SU-DHL-6 (cell line): ENCODE data around the gene CAPN14.

Experiments used
- H2AFZ ChIP-seq: fragments of 200-600 bp; sonication (generic); 2 replicates; pipeline ENCODE4 v1.6.1; 2014; ENCODE audit warnings: low read depth, mild to moderate bottlenecking, moderate library complexity, mixed read lengths, antibody characterized with exemption, low read length; ENCODE audit not compliant: severe bottlenecking
- H3F3A ChIP-seq: fragments of 200-600 bp; shearing (Covaris generic); 2 replicates; pipeline ENCODE4 v1.6.0; 2016; ENCODE audit warnings: antibody characterized with exemption, mild to moderate bottlenecking; ENCODE audit not compliant: insufficient read depth
- H3K27ac ChIP-seq: fragments of 200-600 bp; sonication (generic); 2 replicates; pipeline ENCODE4 v1.5.1; 2016; ENCODE audit warnings: low read depth, mild to moderate bottlenecking, low read length, moderate library complexity, mixed read lengths
- H3K27me3 ChIP-seq: fragments of 200-600 bp; sonication (generic), shearing (Covaris generic); 2 replicates; pipeline ENCODE4 v1.6.0; 2014; ENCODE audit warnings: mild to moderate bottlenecking, low read length
- H3K36me3 ChIP-seq: fragments of 200-600 bp; sonication (generic); 2 replicates; pipeline ENCODE4 v1.6.1; 2014; ENCODE audit warnings: mild to moderate bottlenecking, low read length, mixed read lengths
- H3K4me2 ChIP-seq: fragments of 300-600, 200-600 bp; shearing (Covaris generic), sonication (generic); 2 replicates; pipeline ENCODE4 v1.6.0; 2014; ENCODE audit warnings: low read length, low read depth, mild to moderate bottlenecking; ENCODE audit not compliant: poor library complexity, severe bottlenecking
- H3K4me3 ChIP-seq: fragments of 200-600 bp; sonication (generic); 2 replicates; pipeline ENCODE4 v1.5.1; 2014; ENCODE audit warnings: antibody characterized with exemption, low read length, mild to moderate bottlenecking, mixed read lengths; ENCODE audit not compliant: insufficient read depth, poor library complexity, severe bottlenecking
- H3K79me2 ChIP-seq: fragments of 200-600 bp; sonication (generic); 2 replicates; pipeline ENCODE4 v1.6.1; 2014; ENCODE audit warnings: mild to moderate bottlenecking, low read length, moderate library complexity; ENCODE audit not compliant: insufficient read depth
- H3K9ac ChIP-seq: fragments of 200-600 bp; sonication (generic); 2 replicates; pipeline ENCODE4 v1.7.0; 2014; ENCODE audit warnings: mild to moderate bottlenecking, low read length
- H3K9me2 ChIP-seq: fragments of 200-600 bp; sonication (generic); replicated peaks from 2 replicates; pipeline ENCODE4 v1.6.1; 2014; ENCODE audit warnings: low read length; ENCODE audit not compliant: insufficient read depth
- H3K9me3 ChIP-seq: fragments of 200-600 bp; sonication (generic); 2 replicates; pipeline ENCODE4 v1.6.1; 2014; ENCODE audit warnings: low read length, mixed read lengths; ENCODE audit not compliant: insufficient read depth
- H4K20me1 ChIP-seq: fragments of 200-600 bp; sonication (generic); 2 replicates; pipeline ENCODE4 v1.6.1; 2014; ENCODE audit warnings: low read depth, mild to moderate bottlenecking, antibody characterized with exemption, low read length, moderate library complexity, mixed read lengths
- EZH2phosphoT487 ChIP-seq: fragments of 200-600 bp; sonication (generic), shearing (Covaris generic); conservative IDR thresholded peaks from 2 replicates; pipeline ENCODE4 v1.6.1; 2018; ENCODE audit warnings: mild to moderate bottlenecking, antibody characterized with exemption, low read length, moderate library complexity, mixed read lengths
- TF ChIP-seq, protein P1 (sequence below): fragments of 200-600 bp; sonication (generic); IDR thresholded peaks from one replicate; pipeline ENCODE4 v1.5.1; 2017; ENCODE audit warnings: antibody characterized with exemption, mild to moderate bottlenecking, low read length, moderate library complexity; ENCODE audit not compliant: insufficient read depth, poor library complexity, severe bottlenecking

Gene CAPN14

DNA sequence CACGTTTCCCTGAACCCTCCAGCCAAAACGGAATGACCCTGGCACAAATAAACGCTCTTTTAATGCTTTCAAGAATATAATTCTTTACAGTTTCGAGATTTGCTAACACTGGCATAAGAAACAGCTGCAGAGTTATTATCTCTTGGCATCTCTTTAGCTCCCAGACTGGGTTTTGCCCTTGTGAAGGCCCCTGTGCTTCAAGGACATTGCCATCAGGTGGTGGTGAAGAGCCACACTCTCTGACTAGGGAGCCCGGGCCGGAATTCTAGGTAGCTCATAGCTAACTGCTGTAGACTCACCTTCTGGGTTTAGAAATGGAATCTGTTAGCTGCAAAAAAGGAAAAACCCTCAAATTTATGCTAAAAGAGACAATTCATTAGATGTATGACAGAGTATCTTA lies 65.8 kb downstream of the CAPN14 start:
- Histone ChIP-seq H4K20me1 (no peaks in the 10 kb centered on the region), H3K4me2 (no peak overlapping the region), H3K9me2 (no peaks in the 10 kb centered on the region), H3K4me3 (no peak overlapping the region), H3K9me3 (no peaks in the 10 kb centered on the region), H3K9ac (no peak overlapping the region), H2AFZ (no peak overlapping the region), H3K27ac (no peak overlapping the region), H3F3A (no peaks in the 10 kb centered on the region), H3K79me2 (no peaks in the 10 kb centered on the region), H3K36me3 (no peaks in the 10 kb centered on the region), H3K27me3 (no peaks in the 10 kb centered on the region)
- TF ChIP-seq, protein P1, sequence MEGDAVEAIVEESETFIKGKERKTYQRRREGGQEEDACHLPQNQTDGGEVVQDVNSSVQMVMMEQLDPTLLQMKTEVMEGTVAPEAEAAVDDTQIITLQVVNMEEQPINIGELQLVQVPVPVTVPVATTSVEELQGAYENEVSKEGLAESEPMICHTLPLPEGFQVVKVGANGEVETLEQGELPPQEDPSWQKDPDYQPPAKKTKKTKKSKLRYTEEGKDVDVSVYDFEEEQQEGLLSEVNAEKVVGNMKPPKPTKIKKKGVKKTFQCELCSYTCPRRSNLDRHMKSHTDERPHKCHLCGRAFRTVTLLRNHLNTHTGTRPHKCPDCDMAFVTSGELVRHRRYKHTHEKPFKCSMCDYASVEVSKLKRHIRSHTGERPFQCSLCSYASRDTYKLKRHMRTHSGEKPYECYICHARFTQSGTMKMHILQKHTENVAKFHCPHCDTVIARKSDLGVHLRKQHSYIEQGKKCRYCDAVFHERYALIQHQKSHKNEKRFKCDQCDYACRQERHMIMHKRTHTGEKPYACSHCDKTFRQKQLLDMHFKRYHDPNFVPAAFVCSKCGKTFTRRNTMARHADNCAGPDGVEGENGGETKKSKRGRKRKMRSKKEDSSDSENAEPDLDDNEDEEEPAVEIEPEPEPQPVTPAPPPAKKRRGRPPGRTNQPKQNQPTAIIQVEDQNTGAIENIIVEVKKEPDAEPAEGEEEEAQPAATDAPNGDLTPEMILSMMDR, result no peak
- no peak for TF ChIP-seq EZH2phosphoT487

DNA sequence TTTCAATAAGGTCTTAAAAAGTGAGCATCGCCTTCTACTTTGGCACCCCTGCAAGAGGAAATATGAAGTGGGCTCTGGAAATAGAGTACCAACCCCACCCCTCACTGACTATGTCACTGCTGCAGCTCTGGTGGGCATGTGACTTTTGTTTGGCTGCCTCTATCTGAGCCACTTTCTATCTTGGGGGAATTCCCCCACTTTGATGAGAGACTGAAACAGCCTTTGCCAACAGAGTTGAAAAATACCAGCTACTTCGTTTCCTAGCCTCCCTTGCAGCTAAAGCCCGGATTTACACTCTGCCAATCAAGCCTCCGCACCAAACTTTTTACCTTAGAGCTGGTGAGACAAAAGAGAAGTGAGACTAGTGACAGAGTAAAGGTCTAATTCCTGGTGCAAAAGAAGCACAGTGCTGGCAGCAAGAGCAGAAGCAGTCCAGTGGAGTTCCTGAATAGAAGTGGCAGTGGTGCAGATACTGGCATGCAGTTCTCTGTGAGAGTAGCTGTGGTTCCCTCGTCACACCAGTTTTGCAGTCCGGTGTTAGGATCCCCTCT lies 67.1 kb downstream of the CAPN14 start:
- no peaks in the 10 kb centered on the region for H3K27me3 ChIP-seq
- no peak overlapping the region for H3K4me3 ChIP-seq
- TF ChIP-seq, protein P1, result no peak
- no peak for TF ChIP-seq EZH2phosphoT487
- no peaks in the 10 kb centered on the region for H3K9me3 ChIP-seq
- H3K27ac ChIP-seq, result no peak overlapping the region
- no peaks in the 10 kb centered on the region for H3F3A ChIP-seq
- H3K36me3 ChIP-seq, result no peaks in the 10 kb centered on the region
- H2AFZ ChIP-seq, result no peak overlapping the region
- no peaks in the 10 kb centered on the region for H3K79me2 ChIP-seq
- no peak overlapping the region for H3K9ac ChIP-seq
- H3K9me2 ChIP-seq, result no peaks in the 10 kb centered on the region
- H3K4me2 ChIP-seq, result no peak overlapping the region
- H4K20me1 ChIP-seq, result no peaks in the 10 kb centered on the region

DNA sequence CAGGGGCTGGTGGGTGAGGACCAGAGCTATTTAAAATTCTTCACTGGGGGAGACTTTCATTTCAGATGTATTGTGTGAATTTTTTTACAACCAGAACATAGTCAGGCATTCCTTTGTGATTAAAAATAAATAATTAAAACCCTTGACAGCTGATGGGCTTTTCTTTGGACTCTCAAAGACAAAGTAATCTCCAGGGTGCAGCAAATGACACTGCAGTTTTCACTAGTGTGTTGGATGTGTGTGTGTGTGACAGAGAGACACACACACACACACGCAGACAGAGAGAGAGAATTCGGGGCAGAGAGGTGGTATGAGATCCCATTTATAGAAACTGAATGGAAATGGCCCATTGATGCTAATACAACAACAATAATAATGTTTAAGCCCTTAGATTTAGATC lies 68.8 kb downstream of the CAPN14 start:
- no peak overlapping the region for H3K9ac ChIP-seq
- H2AFZ ChIP-seq, result no peak overlapping the region
- no peaks in the 10 kb centered on the region for H3K9me2 ChIP-seq
- no peak overlapping the region for H3K4me2 ChIP-seq
- no peak overlapping the region for H3K27ac ChIP-seq
- no peaks in the 10 kb centered on the region for H4K20me1 ChIP-seq
- no peaks in the 10 kb centered on the region for H3F3A ChIP-seq
- no peaks in the 10 kb centered on the region for H3K27me3 ChIP-seq
- no peak overlapping the region for H3K4me3 ChIP-seq
- H3K79me2 ChIP-seq, result no peaks in the 10 kb centered on the region
- TF ChIP-seq, protein P1, result no peak
- no peak for TF ChIP-seq EZH2phosphoT487
- no peaks in the 10 kb centered on the region for H3K9me3 ChIP-seq
- no peaks in the 10 kb centered on the region for H3K36me3 ChIP-seq
